Neuronal stem cell (in vitro differentiated cells): ENCODE data around the gene FARS2.

Source experiments
- DNase-seq: peaks from one replicate; pipeline ENCODE4 v3.0.0-alpha.2; 2013; ENCODE audit warnings: low spot score
- H2AFZ ChIP-seq: one replicate; pipeline ENCODE4 v1.6.1; 2013; ENCODE audit warnings: mild to moderate bottlenecking, low read length, inconsistent platforms
- H2AK5ac ChIP-seq: 2 replicates; pipeline ENCODE4 v1.6.1; 2013; ENCODE audit warnings: low read depth, mild to moderate bottlenecking, inconsistent platforms, low read length, moderate library complexity, mixed read lengths
- H2BK120ac ChIP-seq: 2 replicates; pipeline ENCODE4 v1.6.1; 2013; ENCODE audit warnings: low read depth, mild to moderate bottlenecking, inconsistent platforms, low read length, moderate library complexity, mixed read lengths
- H2BK12ac ChIP-seq: one replicate; pipeline ENCODE4 v1.6.1; 2013; ENCODE audit warnings: low read length, inconsistent platforms
- H2BK15ac ChIP-seq: 2 replicates; pipeline ENCODE4 v1.6.1; 2013; ENCODE audit warnings: mild to moderate bottlenecking, low read length, inconsistent platforms, mixed read lengths
- H2BK5ac ChIP-seq: one replicate; pipeline ENCODE4 v1.6.1; 2013; ENCODE audit warnings: inconsistent platforms, mild to moderate bottlenecking, low read length, moderate library complexity
- H3K14ac ChIP-seq: one replicate; pipeline ENCODE4 v1.6.1; 2013; ENCODE audit warnings: low read length, inconsistent platforms
- H3K18ac ChIP-seq: 2 replicates; pipeline ENCODE4 v1.6.1; 2013; ENCODE audit warnings: low read length, inconsistent platforms
- H3K23ac ChIP-seq: 2 replicates; pipeline ENCODE4 v1.6.1; 2013; ENCODE audit warnings: low read depth, mild to moderate bottlenecking, mixed read lengths, low read length, inconsistent platforms; ENCODE audit not compliant: poor library complexity
- H3K27ac ChIP-seq: replicated peaks from 3 replicates; pipeline ENCODE4 v1.5.1; 2013; ENCODE audit warnings: low read length, inconsistent platforms
- H3K27me3 ChIP-seq, 3 experiments: 2 replicates each; pipeline ENCODE4 v1.6.1; 2013; ENCODE audit warnings: low read length in 3 of 3, mild to moderate bottlenecking in 2 of 3, inconsistent platforms in 1 of 3, low read depth in 1 of 3, mixed read lengths in 1 of 3, moderate library complexity in 1 of 3; ENCODE audit not compliant: control insufficient read depth in 3 of 3, insufficient read depth in 3 of 3
- H3K36me3 ChIP-seq, 2 donors: replicated peaks in 1 of 2; 2 replicates each; pipeline ENCODE4 v1.6.1; 2013; ENCODE audit warnings: low read length in 2 of 2; ENCODE audit not compliant: control insufficient read depth in 2 of 2, insufficient read depth in 2 of 2
- H3K4ac ChIP-seq: 2 replicates; pipeline ENCODE4 v1.6.1; 2013; ENCODE audit warnings: inconsistent platforms, mild to moderate bottlenecking, low read length, moderate library complexity
- H3K4me1 ChIP-seq, 2 donors: 1 replicate in 1 of 2; 2 replicates in 1 of 2; pipeline ENCODE4 v1.6.1; 2013; ENCODE audit warnings: low read length in 2 of 2, low read depth in 1 of 2; ENCODE audit not compliant: control insufficient read depth in 2 of 2, insufficient read depth in 1 of 2
- H3K4me2 ChIP-seq: one replicate; pipeline ENCODE4 v1.6.1; 2013; ENCODE audit warnings: mild to moderate bottlenecking, low read length, inconsistent platforms; ENCODE audit not compliant: insufficient read depth, poor library complexity, severe bottlenecking
- H3K4me3 ChIP-seq, 2 donors: 2 replicates each; pipeline ENCODE4 v1.5.1; 2013; ENCODE audit warnings: low read length in 2 of 2, mild to moderate bottlenecking in 2 of 2, inconsistent platforms in 1 of 2, moderate library complexity in 1 of 2
- H3K79me1 ChIP-seq: one replicate; pipeline ENCODE4 v1.6.1; 2013; ENCODE audit warnings: low read depth, mild to moderate bottlenecking, inconsistent platforms, low read length, moderate library complexity
- H3K9ac ChIP-seq: one replicate; pipeline ENCODE4 v1.6.1; 2013; ENCODE audit warnings: mild to moderate bottlenecking, low read depth, low read length, inconsistent platforms; ENCODE audit not compliant: poor library complexity
- H3K9me3 ChIP-seq, 2 donors: replicated peaks in 1 of 2; 2 replicates each; pipeline versions ENCODE3 to v1.6.1; 2013; ENCODE audit warnings: low read length in 2 of 2, mild to moderate bottlenecking in 2 of 2, inconsistent platforms in 1 of 2, low read depth in 1 of 2, mixed read lengths in 1 of 2, moderate library complexity in 1 of 2; ENCODE audit not compliant: control insufficient read depth in 2 of 2, insufficient read depth in 1 of 2
- H4K8ac ChIP-seq: one replicate; pipeline ENCODE4 v1.6.1; 2013; ENCODE audit warnings: low read depth, mild to moderate bottlenecking, inconsistent platforms, low read length, moderate library complexity
- H4K91ac ChIP-seq: one replicate; pipeline ENCODE4 v1.6.1; 2013; ENCODE audit warnings: low read length, low read depth, mild to moderate bottlenecking, inconsistent platforms; ENCODE audit not compliant: poor library complexity
- WGBS, 2 donors: extraction: QIAGEN DNeasy Blood & Tissue Kit; methylation state at CpG; one replicate each; pipeline ENCODE4 v1.1.7; 2013; ENCODE audit warnings: missing lambda C conversion rate in 2 of 2, mixed read lengths in 1 of 2; ENCODE audit not compliant: insufficient read length in 2 of 2, insufficient replicate concordance in 1 of 2; ENCODE audit errors: extremely low coverage in 2 of 2; 5-methylcytosine and 5-hydroxymethylcytosine counted together

FARS2 gene

GRCh38 chr6:5818959-5819358, 557.6 kb downstream of the FARS2 start:
- no peak overlapping the region for H2BK15ac ChIP-seq
- no peak overlapping the region for H4K91ac ChIP-seq
- no peak overlapping the region for H3K23ac ChIP-seq
- H3K14ac ChIP-seq: no peak overlapping the region
- peaks cover 0 to 2% of the 10 kb centered on the region in 2 donors for H3K4me1 ChIP-seq
- no peak overlapping the region for H3K4me3 ChIP-seq
- no peak overlapping the region for H3K4me2 ChIP-seq
- H3K18ac ChIP-seq: no peak overlapping the region
- H2AFZ ChIP-seq: no peak overlapping the region
- H2AK5ac ChIP-seq: no peak overlapping the region
- H4K8ac ChIP-seq: no peak overlapping the region
- no peak overlapping the region for H2BK120ac ChIP-seq
- H3K27ac ChIP-seq: no peak overlapping the region
- DNase-seq: no peak
- WGBS, 2 donors: no CpG with 5 or more reads among the region's 6 CpGs
- H3K79me1 ChIP-seq: no peaks in the 10 kb centered on the region
- H3K9me3 ChIP-seq: peaks cover 0 to 2% of the 10 kb centered on the region in 2 donors
- no peak overlapping the region for H2BK12ac ChIP-seq
- H3K36me3 ChIP-seq: no peaks in the 10 kb centered on the region
- peaks cover 0 to 2% (median 0%) of the 10 kb centered on the region in 3 experiments for H3K27me3 ChIP-seq
- no peak overlapping the region for H3K9ac ChIP-seq
- no peak overlapping the region for H3K4ac ChIP-seq
- H2BK5ac ChIP-seq: no peak overlapping the region
